ENCODE measurements around the gene DES. TPM values are rescaled to one million over a fixed set of nuclear protein-coding genes. Genes with fewer than 3 reads are reported as not detected.

The DES gene
- total RNA-seq, 1 donor from 2014 or later, result not detected

- DNase-seq (ENCODE audit: low read depth), result no peak
- TF ChIP-seq CTCF (conservative IDR thresholded peaks at IDR 0.05; ENCODE audit: low read depth, low read length), result no peak
Observed at GRCh38 chr2:219469186-219469724, 51.1 kb downstream of the DES start.

GRCh38 chr2:219470429-219470828 is 52.3 kb downstream of the DES start:
- TF ChIP-seq CTCF (conservative IDR thresholded peaks at IDR 0.05; ENCODE audit: low read depth, low read length), result no peak
- no peak overlapping the region for H3K4me3 ChIP-seq (ENCODE audit: low read depth, low read length)
- DNase-seq (ENCODE audit: low read depth), result no peak

More at GRCh38 chr2:219469186-219469724, 51.1 kb downstream of the DES start:
- no peak overlapping the region for H3K4me3 ChIP-seq (ENCODE audit: low read depth, low read length)

GRCh38 chr2:219471476-219472371 is 53.5 kb downstream of the DES start:
- TF ChIP-seq CTCF (conservative IDR thresholded peaks at IDR 0.05; ENCODE audit: low read depth, low read length), result no peak
- no peak for DNase-seq (ENCODE audit: low read depth)
- no peak overlapping the region for H3K4me3 ChIP-seq (ENCODE audit: low read depth, low read length)

- DNase-seq (ENCODE audit: low read depth), result no peak
- no peak overlapping the region for H3K4me3 ChIP-seq (ENCODE audit: low read depth, low read length)
- no peak for TF ChIP-seq CTCF (conservative IDR thresholded peaks at IDR 0.05; ENCODE audit: low read depth, low read length)
Observed at GRCh38 chr2:219472629-219473187, 54.5 kb downstream of the DES start.

GRCh38 chr2:219473511-219473910 is 55.3 kb downstream of the DES start:
- no peak for TF ChIP-seq CTCF (conservative IDR thresholded peaks at IDR 0.05; ENCODE audit: low read depth, low read length)
- H3K4me3 ChIP-seq (ENCODE audit: low read depth, low read length), result no peak overlapping the region
- DNase-seq (ENCODE audit: low read depth), result no peak

- H3K4me3 ChIP-seq (ENCODE audit: low read depth, low read length), result no peak overlapping the region
- DNase-seq (ENCODE audit: low read depth), result no peak
- no peak for TF ChIP-seq CTCF (conservative IDR thresholded peaks at IDR 0.05; ENCODE audit: low read depth, low read length)
Observed at GRCh38 chr2:219474285-219475060, 56.3 kb downstream of the DES start.
